ENCODE results near the gene PABPN1L.
"Not testable (repeated sequence)": the region's sequence is repeated elsewhere in the genome, so short reads cannot be mapped to it uniquely, and the experiment has no call there.

The PABPN1L gene

DNA sequence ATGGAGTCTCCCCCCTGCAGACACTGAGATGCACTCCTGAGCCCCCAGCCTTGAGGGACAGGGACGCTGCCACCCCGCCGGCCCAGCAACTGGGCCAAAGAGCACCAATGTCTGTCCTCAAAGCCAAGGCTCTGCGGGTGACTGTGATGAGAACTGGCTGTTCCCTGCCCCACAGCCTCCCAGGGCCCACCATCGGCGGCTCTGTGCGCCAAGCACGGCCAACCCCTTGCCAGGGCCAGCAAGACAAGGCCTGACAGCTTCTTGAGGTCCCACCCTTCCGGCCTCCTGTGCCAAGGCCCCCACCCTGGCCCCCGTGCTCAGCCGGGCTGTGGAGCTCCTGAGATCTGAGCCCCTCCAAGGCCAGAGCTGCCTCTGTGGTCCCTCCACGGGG lies 34.2 kb upstream of the PABPN1L start:
- no peak for DNase-seq

GRCh38 chr16:88899901-88900661 lies 33.6 kb upstream of the PABPN1L start:
- no peak for DNase-seq

- DNase-seq, result no peak
Observed at GRCh38 chr16:88897696-88898425, 31.4 kb upstream of the PABPN1L start.

GRCh38 chr16:88896238-88897070 lies 30.0 kb upstream of the PABPN1L start:
- DNase-seq, result no peak

DNA sequence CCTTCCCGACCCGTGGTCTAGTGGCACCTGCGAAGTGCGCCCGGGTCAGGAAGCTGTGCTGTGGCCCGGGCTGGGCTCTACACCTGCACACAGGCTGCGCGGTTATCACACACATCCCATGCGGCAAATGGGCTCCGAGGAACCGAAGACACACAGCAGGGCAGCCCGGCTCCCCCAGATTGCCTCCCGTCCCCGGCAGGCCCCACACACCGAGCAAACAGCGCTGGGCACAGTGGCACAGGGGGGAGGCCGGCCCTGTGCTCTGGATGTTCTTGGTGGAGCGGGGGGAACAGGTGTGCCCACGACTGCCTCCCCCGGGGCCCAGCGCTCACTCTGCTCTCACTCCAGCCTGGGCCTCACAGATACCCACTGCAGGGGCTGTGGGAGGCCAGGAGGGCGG lies 28.9 kb upstream of the PABPN1L start:
- DNase-seq, result no peak

- DNase-seq, result no peak
Observed at GRCh38 chr16:88894681-88895300, 28.3 kb upstream of the PABPN1L start.

DNA sequence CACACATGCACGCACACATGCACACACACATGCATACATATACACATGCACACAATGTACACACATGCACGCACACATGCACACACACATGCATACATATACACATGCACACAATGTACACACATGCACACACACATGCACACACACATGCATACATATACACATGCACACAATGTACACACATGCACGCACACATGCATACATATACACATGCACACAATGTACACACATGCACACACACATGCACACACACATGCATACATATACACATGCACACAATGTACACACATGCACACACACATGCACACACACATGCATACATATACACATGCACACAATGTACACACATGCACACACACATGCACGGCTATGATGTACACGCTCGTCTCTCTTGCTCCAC lies 27.8 kb upstream of the PABPN1L start:
- DNase-seq, result not testable (repeated sequence)

DNA sequence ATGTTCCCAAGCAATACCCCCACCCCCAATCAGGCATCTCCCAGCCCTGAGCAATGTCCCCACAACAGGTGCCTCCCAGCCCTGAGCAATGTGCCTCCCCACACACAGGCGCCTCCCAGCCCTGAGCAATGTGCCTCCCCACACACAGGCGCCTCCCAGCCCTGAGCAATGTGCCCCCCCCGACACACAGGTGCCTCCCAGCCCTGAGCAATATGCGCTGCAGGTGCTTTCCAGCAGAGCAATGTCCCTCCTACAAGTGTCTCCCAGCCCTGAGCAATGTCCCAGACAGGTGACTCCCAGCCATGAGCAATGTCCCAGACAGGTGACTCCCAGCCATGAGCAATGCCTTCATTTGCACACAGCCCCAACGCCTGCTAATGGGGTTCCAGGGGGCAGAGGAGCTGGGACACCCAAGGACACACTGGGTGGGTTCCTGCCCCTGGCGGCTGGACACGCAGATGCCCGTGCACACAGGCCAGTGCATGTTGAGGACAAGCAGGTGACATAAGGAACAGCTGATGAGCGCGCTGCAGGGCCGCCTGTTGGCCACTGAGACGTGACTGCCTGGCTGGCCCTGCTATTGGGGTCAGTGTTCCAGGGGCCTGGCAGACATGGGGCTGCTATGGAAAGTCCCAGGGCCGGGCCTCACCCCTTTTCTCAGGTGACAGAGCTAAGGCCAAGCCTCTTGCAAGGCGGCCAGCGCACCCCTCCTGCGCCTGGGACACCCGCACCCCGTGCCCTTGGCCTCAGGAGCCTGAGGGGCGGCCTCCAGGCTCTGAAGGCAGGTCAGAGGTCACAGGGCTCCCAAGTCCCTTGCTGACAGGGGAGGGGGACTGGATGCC lies 26.9 kb upstream of the PABPN1L start:
- DNase-seq, result no peak

GRCh38 chr16:88892065-88892464 lies 25.6 kb upstream of the PABPN1L start:
- DNase-seq, result no peak

- no peak for DNase-seq
Observed at GRCh38 chr16:88891083-88891482, 24.6 kb upstream of the PABPN1L start.

- DNase-seq, result not testable (repeated sequence)
Observed at GRCh38 chr16:88889702-88890352, 23.4 kb upstream of the PABPN1L start.

- no peak for DNase-seq
Observed at GRCh38 chr16:88888461-88889387, 22.3 kb upstream of the PABPN1L start.

DNA sequence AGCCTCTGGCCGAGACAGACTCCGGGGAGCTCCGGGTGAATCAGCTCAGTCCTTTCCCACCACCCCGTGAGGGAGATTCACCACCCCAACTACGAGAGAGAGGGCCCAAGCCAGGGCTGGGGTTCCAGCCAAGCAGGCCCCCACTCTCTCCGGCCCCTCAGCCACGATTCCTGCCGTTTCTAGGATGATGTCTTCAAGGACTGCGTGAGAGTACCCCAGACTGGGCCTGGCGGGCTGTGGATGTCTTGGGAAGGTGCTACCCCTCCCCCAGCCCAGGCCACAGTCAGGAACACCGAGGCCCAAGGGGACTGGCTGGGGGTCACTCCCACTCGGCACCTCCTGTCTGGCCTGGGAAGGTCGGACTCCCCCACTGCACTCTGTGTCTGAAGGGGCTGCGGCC lies 21.6 kb upstream of the PABPN1L start:
- DNase-seq, result no peak

- DNase-seq, result no peak
Observed at GRCh38 chr16:88886845-88887521, 20.5 kb upstream of the PABPN1L start.

GRCh38 chr16:88886420-88886844 lies 20.0 kb upstream of the PABPN1L start:
- DNase-seq, result no peak

- no peak for DNase-seq
Observed at GRCh38 chr16:88885693-88886280, 19.3 kb upstream of the PABPN1L start.

- no peak for DNase-seq
Observed at GRCh38 chr16:88884569-88885271, 18.3 kb upstream of the PABPN1L start.

GRCh38 chr16:88883946-88884345 lies 17.5 kb upstream of the PABPN1L start:
- DNase-seq, result no peak

Data from hippocampal formation (tissue), 2 donors.